Measurements from ENCODE around the gene NLRP5. TPM values are rescaled to one million over a fixed set of nuclear protein-coding genes. Genes with fewer than 3 reads are reported as not detected.

NLRP5 gene

GRCh38 chr19:56110515-56111448 lies 124.2 kb downstream of the NLRP5 start:
- no CpG with 5 or more reads among the region's 12 CpGs for WGBS (ENCODE audit: extremely low coverage, insufficient coverage, low lambda C conversion rate)
- Histone ChIP-seq H2BK15ac (replicated peaks; ENCODE audit: low read depth) (no peak overlapping the region), H3K4ac (ENCODE audit: low read depth, low read length) (no peak overlapping the region), H3K4me1 (ENCODE audit: control insufficient read depth, low read depth, low read length) (peaks cover 3% of the 10 kb centered on the region), H3K23ac (ENCODE audit: low read length) (no peak overlapping the region), H2BK5ac (ENCODE audit: low read length) (no peak overlapping the region), H3K27me3 (ENCODE audit: insufficient read depth, low read length, poor library complexity) (no peaks in the 10 kb centered on the region), H3K79me2 (ENCODE audit: control insufficient read depth, insufficient read depth, low read length) (peaks cover 91% of the 10 kb centered on the region), H2BK120ac (ENCODE audit: low read depth, low read length) (no peak overlapping the region), H3K4me3 (ENCODE audit: low read length) (no peak overlapping the region), H3K4me2 (ENCODE audit: low read length) (no peak overlapping the region), H4K5ac (ENCODE audit: low read length) (no peak overlapping the region), H4K8ac (ENCODE audit: low read depth, low read length) (no peak overlapping the region), H3K36me3 (ENCODE audit: control insufficient read depth, insufficient read depth, low read length) (no peaks in the 10 kb centered on the region), H3K56ac (ENCODE audit: low read length) (no peak overlapping the region), H2AK5ac (ENCODE audit: low read length) (no peak overlapping the region), H3K9ac (ENCODE audit: low read length) (no peak overlapping the region), H3K18ac (ENCODE audit: low read length) (no peak overlapping the region), H3K27ac (ENCODE audit: low read depth, low read length) (no peak overlapping the region), H3K79me1 (ENCODE audit: low read length) (peaks cover 23% of the 10 kb centered on the region)
- no peak for DNase-seq

Small RNA genes lying within 50 kb of the gene (small RNA-seq; reads per million reads assigned to genes)
- gene RF00019 (ENCODE audit: insufficient read depth): not detected

Data from mesendoderm (in vitro differentiated cells).